HG03354 (cell line): ENCODE measurements around the gene RNFT2.
A peak's percentile ranks its signal among the peaks of the same experiment; 100 is the strongest.
"Not testable (repeated sequence)": the region's sequence is repeated elsewhere in the genome, so short reads cannot be mapped to it uniquely, and the experiment has no call there.

ENCODE experiments used
- ATAC-seq: cut with Tn5 transposase; IDR thresholded peaks from one replicate; pipeline ENCODE4 v1.9.1; 2021; ENCODE audit warnings: mild to moderate bottlenecking; ENCODE audit not compliant: unreplicated experiment, poor library complexity, severe bottlenecking

The RNFT2 gene

GRCh38 chr12:116779597-116779996 is 41.5 kb downstream of the RNFT2 start:
- ATAC-seq = no peak

GRCh38 chr12:116780942-116781341 is 42.8 kb downstream of the RNFT2 start:
- ATAC-seq = no peak

DNA sequence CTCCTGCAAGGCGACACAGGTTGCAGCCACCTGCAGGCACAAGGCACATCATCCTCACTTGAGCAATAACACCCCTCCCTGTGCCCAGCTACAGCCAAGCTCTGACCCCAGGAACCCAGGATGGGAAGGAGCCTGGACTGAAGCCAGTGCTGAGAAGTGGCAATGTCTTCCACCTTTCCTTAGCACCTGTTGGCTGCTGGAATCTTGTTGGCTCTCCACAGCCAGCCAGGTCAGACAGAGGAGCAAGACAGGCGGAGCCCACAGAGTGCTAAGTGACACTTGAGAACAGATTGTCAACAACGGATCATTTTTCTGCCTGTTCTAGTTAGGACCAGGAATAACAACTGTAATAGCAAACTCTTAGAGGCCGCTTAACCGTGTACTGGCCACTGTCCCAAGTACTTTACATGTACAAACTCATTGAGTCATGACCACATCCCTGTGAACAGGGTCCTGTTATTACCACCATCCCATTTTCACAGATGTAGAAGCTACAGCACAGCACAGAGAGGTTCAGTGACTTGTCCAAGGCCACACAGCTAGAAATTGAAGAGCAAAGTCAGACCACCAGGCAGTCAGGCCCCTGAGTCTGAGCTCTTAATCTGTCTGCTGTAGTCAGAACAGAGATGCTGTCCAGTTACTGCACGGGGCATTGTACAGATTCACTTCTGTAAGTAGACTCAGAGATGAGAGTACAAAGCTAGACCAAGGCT is 45.6 kb downstream of the RNFT2 start:
- ATAC-seq = no peak

GRCh38 chr12:116784238-116784612 is 46.1 kb downstream of the RNFT2 start:
- no peak for ATAC-seq

GRCh38 chr12:116789562-116789961 is 51.4 kb downstream of the RNFT2 start:
- not testable (repeated sequence) for ATAC-seq

- ATAC-seq = no peak
Measured at GRCh38 chr12:116790066-116790465, 52.0 kb downstream of the RNFT2 start.

DNA sequence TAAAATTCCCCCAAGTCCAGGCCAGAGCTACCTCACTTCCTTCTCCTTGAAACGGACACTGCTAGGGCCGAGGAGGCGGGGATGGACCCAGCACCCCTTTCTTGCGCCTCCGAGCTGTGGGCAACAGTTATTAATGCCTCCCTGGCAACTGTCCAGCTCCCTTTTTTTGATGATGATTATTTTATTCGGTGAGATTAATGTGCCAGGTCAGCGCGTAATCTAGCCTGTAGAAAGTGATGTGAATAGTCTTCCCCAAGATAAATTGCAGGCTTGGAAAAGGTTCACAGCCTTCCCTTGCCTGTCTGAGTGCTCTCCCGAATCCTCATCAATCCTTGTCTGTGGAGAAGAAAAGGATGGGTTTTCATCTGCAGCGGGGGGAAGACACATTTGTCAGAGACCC is 54.3 kb downstream of the RNFT2 start:
- no peak for ATAC-seq

DNA sequence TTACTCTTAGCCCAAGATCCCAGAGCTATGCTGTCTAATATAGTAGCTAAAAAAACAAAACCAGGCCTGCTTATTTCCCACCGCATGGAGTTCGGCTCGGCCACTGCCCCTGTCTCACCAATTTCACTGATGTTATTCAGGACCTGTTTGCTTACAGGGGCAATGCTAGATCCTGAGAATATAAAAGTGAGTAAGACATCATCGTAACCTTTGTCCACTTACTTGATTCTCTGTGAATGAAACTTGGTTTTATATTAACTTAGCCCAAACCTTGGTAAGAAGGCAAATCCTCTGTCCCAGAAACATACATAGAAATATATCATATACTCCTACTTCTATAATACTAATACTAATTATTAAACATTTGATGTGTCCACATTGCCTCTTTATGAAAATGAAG is 56.6 kb downstream of the RNFT2 start:
- no peak for ATAC-seq

DNA sequence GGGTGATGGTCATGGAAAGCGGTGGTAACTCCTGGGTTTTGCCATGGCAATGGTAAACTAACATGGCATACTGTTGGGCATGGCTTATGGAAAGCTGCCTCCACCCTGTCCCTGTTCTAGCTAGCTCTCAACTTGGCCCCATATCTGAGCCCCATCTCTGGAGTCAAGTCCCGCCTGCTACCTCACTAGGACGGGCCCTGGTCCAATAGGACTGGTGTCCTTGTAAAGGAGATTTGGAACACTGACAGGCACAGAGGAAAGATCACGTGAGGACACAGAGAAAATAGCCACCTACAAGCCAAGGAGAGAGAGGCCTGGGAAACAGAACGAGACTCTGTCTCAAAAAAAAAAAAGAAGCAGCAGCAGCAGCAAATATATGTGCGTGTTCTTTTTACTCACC is 59.8 kb downstream of the RNFT2 start:
- no peak for ATAC-seq

- no peak for ATAC-seq
Measured at GRCh38 chr12:116798719-116799118, 60.6 kb downstream of the RNFT2 start.

DNA sequence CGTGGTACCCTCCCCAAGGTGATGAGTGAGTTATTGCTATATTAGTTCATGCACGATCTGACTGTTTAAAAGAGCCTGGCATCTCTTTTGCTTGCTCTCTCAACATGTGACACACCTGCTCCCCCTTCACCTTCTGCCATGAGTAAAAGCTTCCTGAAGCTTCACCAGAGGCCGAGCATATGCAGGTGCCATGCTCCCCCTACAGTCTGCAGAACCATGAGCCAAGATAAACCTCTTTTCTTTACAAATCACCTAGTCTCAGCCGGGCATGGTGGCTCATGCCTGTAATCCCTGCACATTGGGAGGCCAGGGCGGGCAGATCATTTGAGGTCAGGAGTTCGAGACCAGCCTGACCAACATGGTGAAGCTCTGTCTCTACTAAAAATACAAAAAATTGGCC is 61.8 kb downstream of the RNFT2 start:
- no peak for ATAC-seq

- ATAC-seq = no peak
Measured at GRCh38 chr12:116800918-116801317, 62.8 kb downstream of the RNFT2 start.

- no peak for ATAC-seq
Measured at GRCh38 chr12:116802018-116802417, 63.9 kb downstream of the RNFT2 start.

GRCh38 chr12:116803013-116803736 is 65.1 kb downstream of the RNFT2 start:
- peak; percentile 86 for ATAC-seq

DNA sequence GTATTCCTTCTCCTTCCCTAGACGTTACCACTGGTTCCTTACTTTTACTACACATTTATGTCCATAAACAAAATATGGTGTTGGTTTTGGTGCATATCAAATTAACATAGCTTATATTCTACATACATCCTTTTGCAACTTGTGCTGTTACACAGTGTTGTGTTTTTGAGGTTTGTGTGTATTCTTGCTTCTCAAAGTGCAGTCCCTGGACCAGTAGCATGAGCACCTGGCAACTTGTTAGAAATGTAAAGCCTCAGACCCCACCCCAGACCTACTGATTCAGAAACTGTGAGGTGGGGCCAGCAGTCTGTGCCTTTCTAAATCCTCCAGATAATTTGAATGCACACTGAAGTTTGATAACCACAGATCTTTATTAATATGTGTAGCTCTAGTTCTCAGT is 65.9 kb downstream of the RNFT2 start:
- ATAC-seq = no peak

GRCh38 chr12:116806845-116807440 is 68.8 kb downstream of the RNFT2 start:
- no peak for ATAC-seq

DNA sequence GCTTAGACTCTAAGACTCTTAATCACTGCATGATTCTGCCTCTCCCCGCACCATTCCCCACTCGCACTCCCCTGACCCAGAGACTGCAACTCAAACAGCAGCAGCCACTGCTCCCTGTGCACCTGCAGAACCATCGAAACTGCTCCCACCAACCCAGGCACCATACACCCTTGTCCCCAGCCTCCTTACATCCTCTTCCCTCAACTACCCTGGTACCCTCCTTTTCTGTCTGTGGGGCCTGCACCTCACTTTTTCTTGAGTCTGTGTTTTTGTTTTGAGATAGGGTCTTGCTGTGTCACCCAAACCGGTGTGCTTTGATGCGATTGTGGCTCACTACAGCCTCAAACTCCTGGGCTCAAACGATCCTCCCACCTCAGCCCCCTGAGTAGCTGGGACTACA is 69.4 kb downstream of the RNFT2 start:
- no peak for ATAC-seq

GRCh38 chr12:116808113-116809105 is 70.3 kb downstream of the RNFT2 start:
- ATAC-seq = no peak

GRCh38 chr12:116812238-116812637 is 74.1 kb downstream of the RNFT2 start:
- no peak for ATAC-seq
